ENCODE results near the gene S100A12.
"Not testable (repeated sequence)": the region's sequence is repeated elsewhere in the genome, so short reads cannot be mapped to it uniquely, and the experiment has no call there.

The S100A12 gene

GRCh38 chr1:153375511-153375910, at the start of gene S100A12:
S100A12 (minus strand) TSS chr1:153375621; CDS start chr1:153374592, 1,029 bp downstream.
- Mint-ChIP-seq H3K27ac (no peak within 1 kb of the TSS), H3K9me3 (no peaks in the 10 kb centered on the region), H3K4me1 (no peaks in the 10 kb centered on the region), H3K27me3 (peaks cover 23% of the 10 kb centered on the region), H3K4me3 (no peak within 1 kb of the TSS)
- DNase-seq (no peak), ATAC-seq (no peak)

GRCh38 chr1:153422450-153423068, 47.1 kb upstream of the S100A12 start:
- Mint-ChIP-seq H3K27me3 (peaks cover 49% of the 10 kb centered on the region), H3K27ac (peak overlapping the region in 1 of 2 donors; percentile 46), H3K4me3 (no peak overlapping the region), H3K4me1 (no peaks in the 10 kb centered on the region), H3K9me3 (no peaks in the 10 kb centered on the region)
- no peak for ATAC-seq
- peak; percentile 35 to 41 for DNase-seq

GRCh38 chr1:153420306-153420705, 44.9 kb upstream of the S100A12 start:
- H3K9me3 Mint-ChIP-seq = no peaks in the 10 kb centered on the region
- no peak for ATAC-seq
- peaks cover 27% of the 10 kb centered on the region for H3K27me3 Mint-ChIP-seq
- no peak overlapping the region for H3K27ac Mint-ChIP-seq
- no peak for DNase-seq
- H3K4me3 Mint-ChIP-seq = no peak overlapping the region
- H3K4me1 Mint-ChIP-seq = no peaks in the 10 kb centered on the region

- not testable (repeated sequence) for H3K4me3 Mint-ChIP-seq, H3K27ac Mint-ChIP-seq, H3K9me3 Mint-ChIP-seq, DNase-seq, ATAC-seq, H3K4me1 Mint-ChIP-seq
- peaks cover 20% of the 10 kb centered on the region for H3K27me3 Mint-ChIP-seq
Measured at GRCh38 chr1:153419436-153419793, 44.0 kb upstream of the S100A12 start.

GRCh38 chr1:153418758-153419435, 43.5 kb upstream of the S100A12 start:
- H3K4me1 Mint-ChIP-seq, H3K4me3 Mint-ChIP-seq, H3K9me3 Mint-ChIP-seq, ATAC-seq, H3K27ac Mint-ChIP-seq, DNase-seq: not testable (repeated sequence)
- peaks cover 20% of the 10 kb centered on the region for H3K27me3 Mint-ChIP-seq

GRCh38 chr1:153417136-153417888, 41.9 kb upstream of the S100A12 start:
- DNase-seq (no peak), ATAC-seq (no peak)
- no peaks in the 10 kb centered on the region for H3K4me1 Mint-ChIP-seq
- no peaks in the 10 kb centered on the region for H3K9me3 Mint-ChIP-seq
- no peak overlapping the region for H3K27ac Mint-ChIP-seq
- peaks cover 20% of the 10 kb centered on the region for H3K27me3 Mint-ChIP-seq
- no peak overlapping the region for H3K4me3 Mint-ChIP-seq

GRCh38 chr1:153415850-153416570, 40.6 kb upstream of the S100A12 start, which contains the start of gene S100A7A:
S100A7A (plus strand) TSS chr1:153416520; CDS start chr1:153418083, 1,563 bp downstream.
- H3K4me3 Mint-ChIP-seq = no peak within 1 kb of the TSS
- H3K27me3 Mint-ChIP-seq = peaks cover 16% of the 10 kb centered on the region
- H3K4me1 Mint-ChIP-seq = no peaks in the 10 kb centered on the region
- no peaks in the 10 kb centered on the region for H3K9me3 Mint-ChIP-seq
- ATAC-seq (no peak), DNase-seq (no peak)
- H3K27ac Mint-ChIP-seq = no peak within 1 kb of the TSS

- H3K9me3 Mint-ChIP-seq = not testable (repeated sequence)
Measured at GRCh38 chr1:153413961-153414360, 38.5 kb upstream of the S100A12 start.

GRCh38 chr1:153407274-153407673, 31.9 kb upstream of the S100A12 start:
- not testable (repeated sequence) for DNase-seq, H3K4me1 Mint-ChIP-seq, ATAC-seq, H3K4me3 Mint-ChIP-seq, H3K9me3 Mint-ChIP-seq, H3K27ac Mint-ChIP-seq
- peaks cover 10% of the 10 kb centered on the region for H3K27me3 Mint-ChIP-seq

More at GRCh38 chr1:153413961-153414360, 38.5 kb upstream of the S100A12 start:
- H3K27me3 Mint-ChIP-seq = peaks cover 10% of the 10 kb centered on the region
- not testable (repeated sequence) for H3K4me1 Mint-ChIP-seq, H3K4me3 Mint-ChIP-seq, DNase-seq, ATAC-seq, H3K27ac Mint-ChIP-seq

GRCh38 chr1:153405825-153406599, 30.6 kb upstream of the S100A12 start:
- peaks cover 10% of the 10 kb centered on the region for H3K27me3 Mint-ChIP-seq
- H3K4me3 Mint-ChIP-seq, DNase-seq, ATAC-seq, H3K9me3 Mint-ChIP-seq, H3K4me1 Mint-ChIP-seq: not testable (repeated sequence)
- H3K27ac Mint-ChIP-seq = peak overlapping the region in 1 of 2 donors; percentile 36

- Mint-ChIP-seq H3K9me3 (peaks cover 0 to 5% of the 10 kb centered on the region in 2 donors), H3K27me3 (peaks cover 4% of the 10 kb centered on the region), H3K4me1 (peaks cover 6% of the 10 kb centered on the region), H3K27ac (no peak overlapping the region), H3K4me3 (no peak overlapping the region)
- DNase-seq (peak; percentile 48 to 58), ATAC-seq (peak; percentile 74)
Measured at GRCh38 chr1:153404768-153405167, 29.3 kb upstream of the S100A12 start.

- H3K4me1 Mint-ChIP-seq = peaks cover 6% of the 10 kb centered on the region
- no peak for ATAC-seq
- H3K27ac Mint-ChIP-seq = no peak overlapping the region
- H3K4me3 Mint-ChIP-seq = no peak overlapping the region
- no peak for DNase-seq
- H3K9me3 Mint-ChIP-seq = peaks cover 0 to 5% of the 10 kb centered on the region in 2 donors
- no peaks in the 10 kb centered on the region for H3K27me3 Mint-ChIP-seq
Measured at GRCh38 chr1:153404086-153404635, 28.7 kb upstream of the S100A12 start.

GRCh38 chr1:153403421-153404085, 28.1 kb upstream of the S100A12 start:
- DNase-seq = no peak
- no peak for ATAC-seq
- Mint-ChIP-seq H3K27me3 (no peaks in the 10 kb centered on the region), H3K9me3 (peaks cover 0 to 5% of the 10 kb centered on the region in 2 donors), H3K27ac (no peak overlapping the region), H3K4me1 (peaks cover 6% of the 10 kb centered on the region), H3K4me3 (no peak overlapping the region)

GRCh38 chr1:153402226-153402625, 26.8 kb upstream of the S100A12 start:
- no peaks in the 10 kb centered on the region for H3K9me3 Mint-ChIP-seq
- DNase-seq (no peak), ATAC-seq (no peak)
- H3K27ac Mint-ChIP-seq = peak overlapping the region in 1 of 2 donors; percentile 7
- no peak overlapping the region for H3K4me3 Mint-ChIP-seq
- peaks cover 6% of the 10 kb centered on the region for H3K4me1 Mint-ChIP-seq
- H3K27me3 Mint-ChIP-seq = no peaks in the 10 kb centered on the region
